Effector memory CD4-positive, alpha-beta T cell (primary cell): Measurements from ENCODE around the gene PACS1.
A peak's percentile ranks its signal among the peaks of the same experiment; 100 is the strongest.

Experiments
- DNase-seq, 3 donors: peaks; one replicate each; pipeline ENCODE4 v3.0.0-alpha.2; 2020
- H3K27ac ChIP-seq: 2 replicates; pipeline ENCODE4 v1.7.0; 2013; ENCODE audit warnings: mild to moderate bottlenecking, low read length, moderate library complexity; ENCODE audit not compliant: insufficient read depth, poor library complexity, severe bottlenecking
- H3K27me3 ChIP-seq: replicated peaks from 2 replicates; pipeline ENCODE4 v1.7.0; 2013; ENCODE audit warnings: mild to moderate bottlenecking, low read length; ENCODE audit not compliant: insufficient read depth, control insufficient read depth, poor library complexity, severe bottlenecking
- H3K36me3 ChIP-seq: 2 replicates; pipeline ENCODE4 v1.7.0; 2013; ENCODE audit warnings: mild to moderate bottlenecking, low read length, moderate library complexity; ENCODE audit not compliant: control insufficient read depth, insufficient read depth
- H3K4me1 ChIP-seq: 2 replicates; pipeline ENCODE4 v1.7.0; 2013; ENCODE audit warnings: low read length, mild to moderate bottlenecking; ENCODE audit not compliant: control insufficient read depth, insufficient read depth, poor library complexity, severe bottlenecking
- H3K4me3 ChIP-seq: 2 replicates; pipeline ENCODE4 v1.7.0; 2013; ENCODE audit warnings: low read length, low read depth, mild to moderate bottlenecking; ENCODE audit not compliant: insufficient read depth, poor library complexity, severe bottlenecking
- H3K9me3 ChIP-seq: 2 replicates; pipeline ENCODE4 v1.7.0; 2013; ENCODE audit warnings: mild to moderate bottlenecking, low read length, moderate library complexity; ENCODE audit not compliant: control insufficient read depth

The PACS1 gene

DNA sequence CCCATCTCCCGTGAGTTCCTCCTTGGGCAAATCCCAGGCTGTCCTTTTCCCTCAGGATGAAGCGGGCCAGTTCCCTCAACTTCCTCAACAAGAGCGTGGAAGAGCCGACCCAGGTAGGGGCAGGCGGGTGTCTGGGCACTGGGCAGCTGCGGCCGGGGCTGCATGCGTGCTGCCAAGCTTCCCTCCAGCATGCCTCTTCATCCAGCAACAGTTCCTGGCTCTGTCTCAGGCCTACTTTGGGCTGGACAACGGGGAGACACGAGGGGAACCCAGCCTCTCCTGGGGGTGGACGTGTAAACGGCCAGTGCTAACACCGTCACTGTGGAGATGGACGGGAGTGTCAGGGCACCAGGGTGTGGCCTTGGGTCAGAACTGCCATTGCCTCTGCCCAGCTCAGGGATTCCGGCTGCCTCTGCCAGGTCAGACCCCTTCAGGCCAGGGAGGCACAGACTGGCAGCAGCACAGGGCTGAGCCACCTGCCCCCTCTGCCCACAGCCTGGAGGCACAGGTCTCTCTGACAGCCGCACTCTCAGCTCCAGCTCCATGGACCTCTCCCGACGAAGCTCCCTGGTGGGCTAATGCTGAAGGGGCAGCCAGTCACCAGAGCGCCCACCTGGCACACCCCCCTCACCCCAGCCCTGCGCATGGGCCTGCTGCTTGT is 196.4 kb downstream of the PACS1 start:
- H3K4me3 ChIP-seq, result no peak overlapping the region
- no peak for DNase-seq

DNA sequence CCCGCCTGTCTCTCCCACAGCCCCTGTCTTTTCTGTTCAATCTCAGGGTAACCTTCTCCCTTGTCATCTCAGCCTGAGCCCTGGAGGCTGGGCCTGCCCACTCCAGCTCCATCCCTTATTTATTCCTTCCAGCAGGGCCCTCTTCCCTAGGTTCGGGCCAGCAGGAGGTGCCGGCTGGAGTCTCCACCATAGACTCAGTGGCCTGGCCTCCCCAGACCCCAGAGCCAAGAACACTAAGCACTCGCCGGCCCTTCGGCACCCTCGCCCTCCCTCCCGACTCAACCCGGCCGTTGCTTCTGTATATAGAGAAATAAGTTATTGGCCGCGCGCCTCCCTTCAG is 196.9 kb downstream of the PACS1 start:
- H3K9me3 ChIP-seq, result no peaks in the 10 kb centered on the region
- no peaks in the 10 kb centered on the region for H3K27me3 ChIP-seq
- peak overlapping the region; percentile 75 for H3K4me3 ChIP-seq
- DNase-seq, result no peak
- H3K4me1 ChIP-seq, result peaks cover 20% of the 10 kb centered on the region
- H3K36me3 ChIP-seq, result peaks cover 28% of the 10 kb centered on the region
- H3K27ac ChIP-seq, result peak overlapping the region; percentile 92

More for the DNA sequence above, 196.4 kb downstream of the PACS1 start:
- Histone ChIP-seq H3K27me3 (no peaks in the 10 kb centered on the region), H3K27ac (peak overlapping the region; percentile 92), H3K36me3 (peaks cover 29% of the 10 kb centered on the region), H3K9me3 (no peaks in the 10 kb centered on the region), H3K4me1 (peaks cover 20% of the 10 kb centered on the region)

DNA sequence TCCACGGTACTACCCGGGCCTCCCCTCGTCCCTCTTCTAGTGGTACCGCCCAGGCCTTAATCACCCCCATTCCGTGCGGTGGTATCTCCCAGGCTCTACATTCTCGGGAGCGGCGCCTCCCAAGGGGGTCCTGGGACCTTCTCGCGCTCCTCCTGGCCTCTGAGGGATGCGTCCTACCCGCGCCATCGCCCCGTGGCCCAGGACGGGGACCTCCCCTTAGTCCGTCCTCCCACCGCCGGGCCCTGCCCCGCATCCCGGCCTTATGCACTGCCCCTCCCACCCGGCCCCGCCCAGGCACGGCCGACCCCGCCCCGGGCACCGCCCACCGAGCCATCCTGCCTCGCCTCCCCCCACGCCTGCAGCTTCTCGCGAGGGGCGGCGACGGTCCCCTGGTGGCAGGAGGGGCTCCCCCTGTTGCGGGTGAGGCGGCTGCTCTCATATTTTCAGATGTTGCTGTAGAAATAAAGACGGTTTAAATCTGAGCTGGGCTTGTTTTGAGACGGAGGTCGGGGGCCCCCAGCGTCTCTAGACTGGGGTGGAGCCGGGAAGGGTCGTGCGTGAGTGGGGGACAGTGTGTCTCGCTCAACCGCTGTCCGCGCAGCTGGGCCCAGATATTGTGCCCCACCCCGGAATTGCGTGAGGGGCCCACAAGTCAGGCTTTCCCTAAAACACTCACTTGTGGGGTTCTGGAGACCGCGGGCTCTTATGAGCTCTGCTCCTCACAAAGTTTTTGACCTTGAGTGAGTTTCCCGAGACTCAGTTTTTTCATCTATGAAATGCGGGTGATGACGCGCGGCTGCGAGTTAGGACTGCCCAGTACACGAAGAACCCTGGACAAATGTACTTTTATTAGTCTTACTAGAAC is 197.5 kb downstream of the PACS1 start:
- no peaks in the 10 kb centered on the region for H3K9me3 ChIP-seq
- peaks cover 20% of the 10 kb centered on the region for H3K4me1 ChIP-seq
- DNase-seq, result peak; percentile 78 to 79 (median 78)
- H3K36me3 ChIP-seq, result peaks cover 28% of the 10 kb centered on the region
- peak overlapping the region; percentile 92 for H3K27ac ChIP-seq
- H3K27me3 ChIP-seq, result no peaks in the 10 kb centered on the region
- peak overlapping the region; percentile 75 for H3K4me3 ChIP-seq

DNA sequence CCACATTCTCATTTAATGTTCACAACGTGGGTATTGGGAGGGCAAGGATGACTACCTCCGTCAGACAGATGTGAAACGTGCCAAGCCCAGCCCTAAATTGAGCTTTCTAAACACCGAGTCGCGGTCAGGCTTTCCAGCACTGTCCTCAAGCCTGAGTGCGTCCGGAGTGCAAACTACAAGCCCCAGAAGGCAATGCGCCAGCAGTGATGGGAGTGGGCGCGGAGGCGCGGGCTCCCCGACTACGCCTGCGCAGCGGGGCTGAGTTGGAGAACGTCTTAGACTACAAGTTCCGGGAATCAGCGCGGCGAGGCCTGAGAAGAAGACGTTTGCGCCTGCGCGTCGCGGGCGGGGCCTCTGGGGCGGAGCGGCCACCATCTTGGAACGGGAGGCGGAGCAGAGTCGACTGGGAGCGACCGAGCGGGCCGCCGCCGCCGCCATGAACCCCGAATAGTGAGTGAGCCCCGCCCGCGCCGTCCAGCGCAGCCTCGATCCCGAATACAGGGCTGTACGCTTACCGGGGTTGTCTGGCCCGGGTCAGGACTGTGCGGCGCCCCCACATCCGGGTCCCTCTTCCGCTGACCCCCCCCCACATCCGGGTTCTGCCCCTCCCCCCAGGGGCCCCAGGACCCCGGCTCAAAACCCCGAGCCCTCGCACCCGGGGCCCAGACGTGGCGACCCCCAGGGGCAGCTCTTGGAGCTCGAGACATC is 198.3 kb downstream of the PACS1 start, which contains the start of gene RAB1B:
TSS of gene RAB1B (plus strand) at position 396 of the 708 bp plus-strand sequence. CDS start at position 437, 41 bp downstream.
- Histone ChIP-seq H3K9me3 (no peaks in the 10 kb centered on the region), H3K4me1 (peaks cover 20% of the 10 kb centered on the region), H3K36me3 (peaks cover 28% of the 10 kb centered on the region), H3K27ac (peak within 1 kb of the TSS; percentile 92), H3K4me3 (peak within 1 kb of the TSS; percentile 75), H3K27me3 (no peaks in the 10 kb centered on the region)
- DNase-seq, result peak; percentile 99 to 100 (median 99)

DNA sequence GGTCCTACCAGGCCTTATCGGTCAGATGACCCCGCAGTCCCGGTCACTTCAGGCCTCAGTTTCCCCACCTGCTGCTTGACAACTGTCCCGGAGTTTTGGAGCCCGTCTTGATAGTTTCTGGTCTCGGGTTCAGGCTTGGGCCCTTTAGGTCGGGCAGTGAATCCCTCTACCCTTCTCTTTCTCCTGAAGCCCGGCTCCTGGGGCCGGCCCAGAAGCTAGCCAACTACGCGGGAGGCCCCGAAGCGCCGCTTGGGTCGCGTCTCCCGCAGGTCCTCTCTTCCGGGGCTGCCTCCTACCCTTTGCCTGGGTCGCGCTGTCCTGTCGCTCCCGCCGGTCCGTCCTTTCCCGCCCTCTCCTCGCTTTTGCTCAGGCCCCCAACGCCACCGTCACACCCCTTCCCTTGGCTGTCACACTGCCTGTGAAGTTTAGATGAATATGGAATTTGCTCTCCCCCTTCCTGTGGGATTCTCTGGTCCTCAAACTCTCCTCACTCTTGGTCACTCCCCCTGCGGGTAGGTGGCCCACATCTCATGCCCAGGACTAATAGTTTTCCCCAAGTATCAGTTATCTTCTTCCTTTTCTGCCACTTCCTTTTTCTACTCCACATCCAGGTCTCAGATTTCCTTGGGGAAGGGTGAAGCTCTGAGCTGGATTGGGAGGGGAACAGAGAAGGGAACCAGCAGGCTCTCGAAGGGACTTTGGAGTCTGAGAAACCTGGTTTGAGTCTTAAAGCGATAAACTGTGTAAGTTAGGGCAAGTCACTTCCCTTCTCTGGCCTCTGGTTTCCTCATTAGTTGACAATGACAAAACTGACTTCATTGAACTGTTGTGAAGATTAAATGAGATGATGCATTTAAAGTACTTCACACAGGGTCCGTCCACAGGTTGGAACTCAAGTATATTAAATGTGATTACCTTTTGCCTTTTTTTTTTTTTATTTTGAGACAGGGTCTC is 199.2 kb downstream of the PACS1 start:
- peaks cover 31% of the 10 kb centered on the region for H3K36me3 ChIP-seq
- peaks cover 20% of the 10 kb centered on the region for H3K4me1 ChIP-seq

DNA sequence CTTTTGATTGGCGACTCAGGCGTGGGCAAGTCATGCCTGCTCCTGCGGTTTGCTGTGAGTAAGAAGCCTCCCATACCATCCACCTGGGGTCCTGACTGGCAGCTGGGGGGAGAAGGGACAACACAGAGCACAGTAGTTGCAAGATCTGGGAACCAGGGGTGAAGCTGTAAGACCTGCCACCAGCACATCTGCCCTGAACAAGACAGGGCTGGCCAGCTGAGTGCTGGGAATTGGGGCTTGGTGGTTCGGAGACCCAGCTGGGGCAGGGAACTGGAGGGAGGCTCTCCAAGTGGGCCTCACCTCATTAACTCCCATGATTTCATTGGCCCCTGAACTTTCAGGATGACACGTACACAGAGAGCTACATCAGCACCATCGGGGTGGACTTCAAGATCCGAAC is 201.7 kb downstream of the PACS1 start:
- Histone ChIP-seq H3K4me3 (no peak overlapping the region), H3K27me3 (no peaks in the 10 kb centered on the region), H3K4me1 (peaks cover 20% of the 10 kb centered on the region), H3K36me3 (peaks cover 41% of the 10 kb centered on the region), H3K9me3 (no peaks in the 10 kb centered on the region), H3K27ac (no peak overlapping the region)
- no peak for DNase-seq

More for the DNA sequence above, 199.2 kb downstream of the PACS1 start:
- Histone ChIP-seq H3K4me3 (peak overlapping the region; percentile 75), H3K27me3 (no peaks in the 10 kb centered on the region), H3K9me3 (no peaks in the 10 kb centered on the region), H3K27ac (peak overlapping the region; percentile 92)
- no peak for DNase-seq

DNA sequence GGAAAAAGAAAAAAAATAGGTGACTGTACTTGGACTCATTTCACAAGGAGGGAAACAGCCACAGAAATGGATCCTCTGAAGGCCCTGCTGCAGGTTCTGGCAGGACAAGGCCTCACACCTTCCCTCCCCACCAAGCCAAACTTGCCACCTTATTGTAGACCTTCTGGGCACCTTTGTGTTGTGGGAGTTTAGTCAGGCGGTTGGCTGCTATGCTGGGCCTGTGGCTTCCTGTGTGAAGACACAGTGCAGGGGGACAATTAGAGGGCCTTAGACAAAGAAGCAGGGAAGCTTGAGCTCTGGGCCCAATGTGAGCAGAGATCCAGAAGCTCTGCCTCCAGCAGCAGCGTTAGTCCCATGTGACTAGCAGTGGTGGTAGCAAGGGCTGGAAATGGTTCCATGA is 202.5 kb downstream of the PACS1 start:
- H3K27ac ChIP-seq, result no peak overlapping the region
- no peaks in the 10 kb centered on the region for H3K27me3 ChIP-seq
- no peaks in the 10 kb centered on the region for H3K9me3 ChIP-seq
- no peak for DNase-seq
- peaks cover 41% of the 10 kb centered on the region for H3K36me3 ChIP-seq
- H3K4me3 ChIP-seq, result no peak overlapping the region
- peaks cover 18% of the 10 kb centered on the region for H3K4me1 ChIP-seq

DNA sequence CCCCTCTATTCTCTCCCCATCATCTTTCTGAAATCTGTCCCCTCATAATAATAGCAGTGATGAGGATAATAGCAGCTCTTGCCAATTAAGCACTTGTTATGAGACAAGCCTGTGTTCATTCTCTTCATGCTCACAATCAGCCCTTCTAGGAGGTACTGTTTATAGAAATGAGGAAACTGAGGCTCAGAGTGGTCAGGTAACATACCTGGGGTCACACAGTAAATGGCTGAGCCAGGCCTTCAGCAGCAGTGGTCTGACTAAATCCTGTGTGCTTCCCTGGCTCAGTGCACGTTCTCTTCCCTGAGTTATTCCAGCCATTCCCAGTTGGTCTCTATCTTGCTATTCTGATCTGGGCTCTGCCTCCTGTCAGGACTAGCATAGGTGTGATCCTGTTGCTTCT is 204.1 kb downstream of the PACS1 start:
- Histone ChIP-seq H3K9me3 (no peaks in the 10 kb centered on the region), H3K27me3 (no peaks in the 10 kb centered on the region), H3K4me3 (no peak overlapping the region), H3K36me3 (peaks cover 41% of the 10 kb centered on the region), H3K27ac (no peak overlapping the region), H3K4me1 (peaks cover 24% of the 10 kb centered on the region)
- no peak for DNase-seq

DNA sequence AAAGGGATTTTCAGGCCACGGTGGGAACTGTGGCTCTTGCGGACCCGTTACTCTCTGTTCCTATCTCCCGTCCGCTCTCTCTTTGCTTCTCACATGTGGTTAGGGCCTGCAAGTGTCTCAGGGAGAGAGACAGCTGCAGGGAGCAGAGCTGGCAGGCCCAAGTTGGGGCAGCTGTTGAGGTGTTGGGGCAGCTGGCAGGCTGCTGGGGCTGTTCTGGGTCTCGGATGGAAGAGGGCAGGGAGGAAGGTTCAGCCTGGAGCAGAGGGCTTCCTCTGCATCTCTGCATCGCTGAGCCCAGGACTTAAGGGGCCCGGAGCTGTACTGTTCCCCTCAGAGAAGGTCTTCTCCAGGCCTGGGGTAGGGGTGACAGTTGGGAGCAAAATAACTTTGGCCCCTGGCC is 205.3 kb downstream of the PACS1 start:
- no peaks in the 10 kb centered on the region for H3K27me3 ChIP-seq
- DNase-seq, result no peak
- peaks cover 41% of the 10 kb centered on the region for H3K36me3 ChIP-seq
- H3K4me1 ChIP-seq, result peaks cover 16% of the 10 kb centered on the region
- no peak overlapping the region for H3K27ac ChIP-seq
- no peak overlapping the region for H3K4me3 ChIP-seq
- H3K9me3 ChIP-seq, result no peaks in the 10 kb centered on the region
